HG03097 (cell line): ENCODE results near the gene AHRR.

ENCODE experiments used
- ATAC-seq: cut with Tn5 transposase; IDR thresholded peaks from one replicate; pipeline ENCODE4 v1.9.1; 2021; ENCODE audit not compliant: unreplicated experiment, low FRiP score

The AHRR gene

GRCh38 chr5:451587-452458 is 130.3 kb downstream of the AHRR start:
- ATAC-seq, result no peak

GRCh38 chr5:452978-453710 is 131.6 kb downstream of the AHRR start:
- ATAC-seq, result no peak

GRCh38 chr5:453725-454481 is 132.4 kb downstream of the AHRR start:
- ATAC-seq, result no peak

- no peak for ATAC-seq
Observed at GRCh38 chr5:454936-455335, 133.4 kb downstream of the AHRR start.

- no peak for ATAC-seq
Observed at GRCh38 chr5:455806-456205, 134.3 kb downstream of the AHRR start.

- ATAC-seq, result no peak
Observed at GRCh38 chr5:456351-457194, 135.1 kb downstream of the AHRR start.

GRCh38 chr5:457195-457961 is 135.9 kb downstream of the AHRR start:
- no peak for ATAC-seq

GRCh38 chr5:458547-459353 is 137.2 kb downstream of the AHRR start:
- ATAC-seq, result no peak

- ATAC-seq, result no peak
Observed at GRCh38 chr5:459562-460272, 138.2 kb downstream of the AHRR start.

- ATAC-seq, result no peak
Observed at GRCh38 chr5:460273-460625, 138.7 kb downstream of the AHRR start.

GRCh38 chr5:462051-462481 is 140.6 kb downstream of the AHRR start:
- no peak for ATAC-seq

- no peak for ATAC-seq
Observed at GRCh38 chr5:463301-463700, 141.8 kb downstream of the AHRR start.

- no peak for ATAC-seq
Observed at GRCh38 chr5:463952-464351, 142.4 kb downstream of the AHRR start.

GRCh38 chr5:464446-464842 is 142.9 kb downstream of the AHRR start:
- no peak for ATAC-seq

- no peak for ATAC-seq
Observed at GRCh38 chr5:464843-465590, 143.5 kb downstream of the AHRR start.

- ATAC-seq, result no peak
Observed at GRCh38 chr5:465591-466403, 144.3 kb downstream of the AHRR start.
